Keratinocyte (primary cell): ENCODE data around the gene LRCOL1.

Experiments used
- CTCF ChIP-seq, 3 experiments: IDR thresholded peaks in 1 of 3; conservative IDR thresholded peaks in 1 of 3; optimal IDR thresholded peaks in 1 of 3; 2 replicates in 2 of 3; 3 replicates in 1 of 3; pipeline versions ENCODE3 to v1.5.1; 2011; ENCODE audit warnings: low read length in 3 of 3, mild to moderate bottlenecking in 3 of 3, moderate library complexity in 2 of 3, control low read depth in 1 of 3, inconsistent platforms in 1 of 3; ENCODE audit not compliant: insufficient read depth in 2 of 3; ENCODE audit errors: extremely low read depth in 1 of 3
- EZH2 ChIP-seq: IDR thresholded peaks from one replicate; pipeline ENCODE4 v1.6.1; 2012; ENCODE audit warnings: inconsistent platforms, mild to moderate bottlenecking, low read length, moderate library complexity

GRCh38 chr12:132584429-132584828 lies 26.0 kb downstream of the LRCOL1 start:
- TF ChIP-seq CTCF (optimal IDR thresholded peaks at IDR 0.05 in 1 of 3, IDR thresholded peaks at IDR 0.05 in 1 of 3, conservative IDR thresholded peaks at IDR 0.05 in 1 of 3; ENCODE audit: extremely low read depth in 1 of 3, insufficient read depth in 2 of 3, low read length in 3 of 3) (no peak), EZH2 (no peak)
